Suppressor macrophage treated with lipopolysaccharide for 4 hours (primary cell): ENCODE results near the gene RANBP1.
"Not testable (repeated sequence)": the region's sequence is repeated elsewhere in the genome, so short reads cannot be mapped to it uniquely, and the experiment has no call there.

Experiments
- DNase-seq: peaks from one replicate; pipeline ENCODE4 v3.0.0-alpha.2; 2020

Gene RANBP1

GRCh38 chr22:20155330-20156041 is 39.6 kb downstream of the RANBP1 start:
- DNase-seq, result peak; percentile 17

GRCh38 chr22:20156042-20156389 is 40.1 kb downstream of the RANBP1 start:
- DNase-seq, result no peak

- DNase-seq, result peak; percentile 81
These were observed 40.9 kb downstream of the RANBP1 start for GRCh38 chr22:20156611-20157429.

- no peak for DNase-seq
These were observed 41.7 kb downstream of the RANBP1 start for GRCh38 chr22:20157430-20158183.

- DNase-seq, result no peak
These were observed 42.6 kb downstream of the RANBP1 start for GRCh38 chr22:20158391-20159036.

- no peak for DNase-seq
These were observed 43.2 kb downstream of the RANBP1 start for GRCh38 chr22:20159076-20159475.

- DNase-seq, result not testable (repeated sequence)
These were observed 43.6 kb downstream of the RANBP1 start for GRCh38 chr22:20159531-20159930.

GRCh38 chr22:20160041-20160440 is 44.1 kb downstream of the RANBP1 start:
- DNase-seq, result no peak

GRCh38 chr22:20164863-20165262 is 49.0 kb downstream of the RANBP1 start:
- DNase-seq, result no peak

- no peak for DNase-seq
These were observed 49.5 kb downstream of the RANBP1 start for GRCh38 chr22:20165421-20165820.

- no peak for DNase-seq
These were observed 50.0 kb downstream of the RANBP1 start for GRCh38 chr22:20165913-20166312.

GRCh38 chr22:20166703-20167102 is 50.8 kb downstream of the RANBP1 start:
- no peak for DNase-seq

GRCh38 chr22:20167643-20168322 is 51.9 kb downstream of the RANBP1 start:
- DNase-seq, result no peak

GRCh38 chr22:20169253-20169822 is 53.4 kb downstream of the RANBP1 start:
- no peak for DNase-seq

GRCh38 chr22:20170170-20170569 is 54.3 kb downstream of the RANBP1 start:
- DNase-seq, result no peak

- no peak for DNase-seq
These were observed 55.6 kb downstream of the RANBP1 start for GRCh38 chr22:20171288-20172140.

GRCh38 chr22:20172141-20172613 is 56.3 kb downstream of the RANBP1 start:
- no peak for DNase-seq

- no peak for DNase-seq
These were observed 57.3 kb downstream of the RANBP1 start for GRCh38 chr22:20173246-20173645.

- no peak for DNase-seq
These were observed 57.9 kb downstream of the RANBP1 start for GRCh38 chr22:20173772-20174171.

GRCh38 chr22:20174785-20175596 is 59.1 kb downstream of the RANBP1 start:
- DNase-seq, result no peak
